Right lobe of liver (tissue), 4 donors: ENCODE results near the gene C1orf56.

Source experiments
- POLR2A ChIP-seq: fragments of 450-650 bp; IDR thresholded peaks from one replicate; pipeline ENCODE4 v1.6.1; 2017; ENCODE audit warnings: antibody characterized with exemption, mild to moderate bottlenecking
- TF ChIP-seq, protein P1 (sequence below), 4 donors: fragments of 200-600 bp in 3 of 4; fragments of 450-650 bp in 1 of 4; IDR thresholded peaks; one replicate each; pipeline versions ENCODE4 v1.5.1 to v1.8.0; 2016 to 2022; ENCODE audit warnings: antibody characterized with exemption in 4 of 4, mild to moderate bottlenecking in 2 of 4
- donor health status: DM: no; HTN: no; CAD: no.
- donor health status: DM: no; HTN: no; CAD: no.
- donor health status: DM: no; HTN: yes; CAD: no.

- TF ChIP-seq, protein P1, sequence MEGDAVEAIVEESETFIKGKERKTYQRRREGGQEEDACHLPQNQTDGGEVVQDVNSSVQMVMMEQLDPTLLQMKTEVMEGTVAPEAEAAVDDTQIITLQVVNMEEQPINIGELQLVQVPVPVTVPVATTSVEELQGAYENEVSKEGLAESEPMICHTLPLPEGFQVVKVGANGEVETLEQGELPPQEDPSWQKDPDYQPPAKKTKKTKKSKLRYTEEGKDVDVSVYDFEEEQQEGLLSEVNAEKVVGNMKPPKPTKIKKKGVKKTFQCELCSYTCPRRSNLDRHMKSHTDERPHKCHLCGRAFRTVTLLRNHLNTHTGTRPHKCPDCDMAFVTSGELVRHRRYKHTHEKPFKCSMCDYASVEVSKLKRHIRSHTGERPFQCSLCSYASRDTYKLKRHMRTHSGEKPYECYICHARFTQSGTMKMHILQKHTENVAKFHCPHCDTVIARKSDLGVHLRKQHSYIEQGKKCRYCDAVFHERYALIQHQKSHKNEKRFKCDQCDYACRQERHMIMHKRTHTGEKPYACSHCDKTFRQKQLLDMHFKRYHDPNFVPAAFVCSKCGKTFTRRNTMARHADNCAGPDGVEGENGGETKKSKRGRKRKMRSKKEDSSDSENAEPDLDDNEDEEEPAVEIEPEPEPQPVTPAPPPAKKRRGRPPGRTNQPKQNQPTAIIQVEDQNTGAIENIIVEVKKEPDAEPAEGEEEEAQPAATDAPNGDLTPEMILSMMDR (IDR thresholded peaks at IDR 0.05), result no peak
- no peak for TF ChIP-seq POLR2A
Observed at GRCh38 chr1:151036356-151036755, 11.2 kb upstream of the C1orf56 start, which contains the start of gene BNIPL.
